Caco-2 (cell line): ENCODE measurements around the gene CDKN2B-AS1. TPM values are rescaled to one million over a fixed set of nuclear protein-coding genes. Genes with fewer than 3 reads are reported as not detected.
"Not testable (repeated sequence)": the region's sequence is repeated elsewhere in the genome, so short reads cannot be mapped to it uniquely, and the experiment has no call there.

Source experiments
- BruUV-seq: library from RNA; stranded (reverse); fragments of 400-500 nt; replicated peaks from 2 replicates; lab custom pipeline; 2021; lab: Mats Ljungman, UMichigan
- CTCF ChIA-PET: fragments of 300-600 bp; sonication (Branson Sonifier 250); formaldehyde crosslinking; loops from one replicate; lab custom pipeline; 2022; ENCODE audit warnings: antibody characterized with exemption; lab: Charles Lee
- POLR2A ChIA-PET: fragments of 300-600 bp; sonication (Branson Sonifier 250); formaldehyde crosslinking; loops from one replicate; lab custom pipeline; 2022; ENCODE audit warnings: antibody characterized with exemption; lab: Charles Lee
- DNase-seq, 2 experiments: peaks; one replicate each; pipeline versions ENCODE4 v3.0.0 to v3.0.0-alpha.2; 2020 to 2022
- H3K27me3 ChIP-seq: replicated peaks from 2 replicates; pipeline ENCODE4 v1.6.0; 2011; ENCODE audit warnings: low read length; ENCODE audit not compliant: control insufficient read depth, insufficient read depth
- H3K36me3 ChIP-seq: 2 replicates; pipeline ENCODE4 v1.5.1; 2011; ENCODE audit warnings: low read length; ENCODE audit not compliant: control insufficient read depth, insufficient read depth
- H3K4me1 ChIP-seq: fragments of 250-450 bp; sonication (Bioruptor Pico); 2 replicates; pipeline ENCODE4 v1.5.1; 2020; ENCODE audit warnings: mild to moderate bottlenecking
- H3K4me3 ChIP-seq: 2 replicates; pipeline ENCODE4 v1.5.1; 2011; ENCODE audit warnings: low read depth, mild to moderate bottlenecking, control low read depth, low read length
- H3K9me3 ChIP-seq: fragments of 250-450 bp; sonication (Bioruptor Pico); 2 replicates; pipeline ENCODE4 v1.5.1; 2020; ENCODE audit warnings: mild to moderate bottlenecking, moderate library complexity
- H3K27ac Mint-ChIP-seq: one replicate; pipeline ENCODE4 v1.8.0; 2022; ENCODE audit warnings: mixed read lengths; ENCODE audit not compliant: unreplicated experiment
- H3K27me3 Mint-ChIP-seq: one replicate; pipeline ENCODE4 v1.8.0; 2022; ENCODE audit warnings: mixed read lengths; ENCODE audit not compliant: insufficient read depth, unreplicated experiment
- H3K36me3 Mint-ChIP-seq: one replicate; pipeline ENCODE4 v1.8.0; 2022; ENCODE audit warnings: mild to moderate bottlenecking, mixed read lengths; ENCODE audit not compliant: insufficient read depth, unreplicated experiment
- H3K4me1 Mint-ChIP-seq: one replicate; pipeline ENCODE4 v1.8.0; 2022; ENCODE audit warnings: low read depth, mixed read lengths; ENCODE audit not compliant: unreplicated experiment
- H3K4me3 Mint-ChIP-seq: one replicate; pipeline ENCODE4 v1.8.0; 2022; ENCODE audit warnings: mild to moderate bottlenecking, moderate library complexity, mixed read lengths; ENCODE audit not compliant: unreplicated experiment
- H3K9me3 Mint-ChIP-seq: one replicate; pipeline ENCODE4 v1.8.0; 2022; ENCODE audit warnings: mixed read lengths; ENCODE audit not compliant: unreplicated experiment
- CTCF ChIP-seq, 2 experiments: fragments of 200-600 bp in 1 of 2; IDR thresholded peaks; 1 replicate in 1 of 2; 2 replicates in 1 of 2; pipeline versions ENCODE4 v1.5.1 to v1.8.0; 2011 to 2022; ENCODE audit warnings: antibody characterized with exemption in 1 of 2, control low read depth in 1 of 2, inconsistent platforms in 1 of 2, low read depth in 1 of 2, low read length in 1 of 2, mild to moderate bottlenecking in 1 of 2, moderate library complexity in 1 of 2; ENCODE audit not compliant: insufficient read depth in 1 of 2, severe bottlenecking in 1 of 2, unreplicated experiment in 1 of 2
- intact Hi-C: fragments of 100-400 bp; cut with micrococcal nuclease; formaldehyde crosslinking; loops from one replicate; pipeline ENCODE4 v1.10.0; 2022; ENCODE audit not compliant: unreplicated experiment
- total RNA-seq: library from RNA; stranded (reverse); gene quantifications from 2 replicates; pipeline ENCODE4 v1.2.3, GENCODE V29; 2022

The CDKN2B-AS1 gene
- total RNA-seq, 1 experiment from 2014 or later: 1.2 TPM

GRCh38 chr9:22056402-22056801 lies 61.8 kb downstream of the CDKN2B-AS1 start:
- ChIA-PET CTCF (no interaction called here), POLR2A (no interaction called here)
- Mint-ChIP-seq H3K9me3 (no peaks in the 10 kb centered on the region), H3K27ac (no peak overlapping the region), H3K4me3 (no peak overlapping the region), H3K4me1 (no peaks in the 10 kb centered on the region), H3K36me3 (no peaks in the 10 kb centered on the region), H3K27me3 (no peaks in the 10 kb centered on the region)
- no TSS peak for BruUV-seq
- DNase-seq: no peak
- Histone ChIP-seq H3K36me3 (no peaks in the 10 kb centered on the region), H3K9me3 (no peaks in the 10 kb centered on the region), H3K27me3 (no peaks in the 10 kb centered on the region), H3K4me1 (no peaks in the 10 kb centered on the region), H3K4me3 (no peak overlapping the region)
- no peak for TF ChIP-seq CTCF (IDR thresholded peaks at IDR 0.05; ENCODE audit: insufficient read depth in 1 of 2, low read depth in 1 of 2, low read length in 1 of 2, severe bottlenecking in 1 of 2, unreplicated experiment in 1 of 2)
- intact Hi-C loops: no loop called here

- H3K27ac Mint-ChIP-seq, H3K27me3 Mint-ChIP-seq, POLR2A ChIA-PET, H3K9me3 ChIP-seq, BruUV-seq, H3K27me3 ChIP-seq, H3K36me3 Mint-ChIP-seq, H3K4me3 ChIP-seq, H3K4me1 ChIP-seq, intact Hi-C loops, H3K4me3 Mint-ChIP-seq, DNase-seq, H3K9me3 Mint-ChIP-seq, CTCF ChIA-PET, H3K4me1 Mint-ChIP-seq, H3K36me3 ChIP-seq: not testable (repeated sequence)
Observed at GRCh38 chr9:22057972-22058371, 63.4 kb downstream of the CDKN2B-AS1 start.

- Histone ChIP-seq H3K4me1 (no peaks in the 10 kb centered on the region), H3K36me3 (no peaks in the 10 kb centered on the region), H3K9me3 (no peaks in the 10 kb centered on the region), H3K4me3 (no peak overlapping the region), H3K27me3 (no peaks in the 10 kb centered on the region)
- intact Hi-C loops: no loop called here
- CTCF ChIA-PET: no interaction called here
- no peak overlapping the region for H3K4me3 Mint-ChIP-seq
- H3K4me1 Mint-ChIP-seq: no peaks in the 10 kb centered on the region
- DNase-seq: no peak
- H3K9me3 Mint-ChIP-seq: no peaks in the 10 kb centered on the region
- no peak for TF ChIP-seq CTCF (IDR thresholded peaks at IDR 0.05; ENCODE audit: insufficient read depth in 1 of 2, low read depth in 1 of 2, low read length in 1 of 2, severe bottlenecking in 1 of 2, unreplicated experiment in 1 of 2)
- no peak overlapping the region for H3K27ac Mint-ChIP-seq
- no peaks in the 10 kb centered on the region for H3K36me3 Mint-ChIP-seq
- BruUV-seq: no TSS peak
- no peaks in the 10 kb centered on the region for H3K27me3 Mint-ChIP-seq
- POLR2A ChIA-PET: no interaction called here
Observed at GRCh38 chr9:22060831-22061383, 66.3 kb downstream of the CDKN2B-AS1 start.

- no peaks in the 10 kb centered on the region for H3K4me1 ChIP-seq
- BruUV-seq: no TSS peak
- H3K27me3 Mint-ChIP-seq: no peaks in the 10 kb centered on the region
Observed at GRCh38 chr9:22064957-22065356, 70.4 kb downstream of the CDKN2B-AS1 start.

More at GRCh38 chr9:22064957-22065356, 70.4 kb downstream of the CDKN2B-AS1 start:
- no peaks in the 10 kb centered on the region for H3K36me3 Mint-ChIP-seq
- no peak overlapping the region for H3K4me3 ChIP-seq
- no peaks in the 10 kb centered on the region for H3K9me3 Mint-ChIP-seq
- no peaks in the 10 kb centered on the region for H3K36me3 ChIP-seq
- no peak for TF ChIP-seq CTCF (IDR thresholded peaks at IDR 0.05; ENCODE audit: insufficient read depth in 1 of 2, low read depth in 1 of 2, low read length in 1 of 2, severe bottlenecking in 1 of 2, unreplicated experiment in 1 of 2)
- intact Hi-C loops: no loop called here
- POLR2A ChIA-PET: no interaction called here
- no peak overlapping the region for H3K4me3 Mint-ChIP-seq
- no peak for DNase-seq
- no peak overlapping the region for H3K27ac Mint-ChIP-seq
- no peaks in the 10 kb centered on the region for H3K27me3 ChIP-seq
- H3K9me3 ChIP-seq: no peaks in the 10 kb centered on the region
- H3K4me1 Mint-ChIP-seq: no peaks in the 10 kb centered on the region
- CTCF ChIA-PET: no interaction called here
